ENCODE results near the gene C2CD4A.

C2CD4A gene

DNA sequence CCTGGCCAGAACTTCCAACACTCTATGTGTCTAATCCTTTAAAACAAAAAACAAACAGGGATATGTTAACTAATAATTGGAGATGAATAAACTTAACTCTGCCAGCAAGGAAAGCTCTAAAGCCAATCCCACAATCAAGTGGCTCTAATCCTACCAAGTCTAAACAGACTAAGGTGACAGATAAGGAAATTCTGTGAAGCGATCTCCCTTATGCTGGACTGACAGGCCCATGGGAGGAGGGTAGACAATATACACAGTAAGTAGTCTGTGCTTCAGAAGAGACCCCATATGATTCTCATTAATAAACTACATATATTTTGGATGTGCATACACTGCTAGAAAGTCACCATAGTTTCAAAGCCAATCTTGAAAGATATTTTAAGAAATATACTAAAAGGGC is 16.7 kb upstream of the C2CD4A start:
- H3K9ac ChIP-seq (ENCODE audit: low read depth, low read length), result no peak overlapping the region
- H3K4me1 ChIP-seq (ENCODE audit: insufficient read depth, low read length), result no peaks in the 10 kb centered on the region
- WGBS, result 100% methylated on average over 1 of the region's 1 CpG
- H3K4me3 ChIP-seq (ENCODE audit: low read length), result no peak overlapping the region
- no peaks in the 10 kb centered on the region for H3K27me3 ChIP-seq (ENCODE audit: insufficient read depth, low read length)
- no peaks in the 10 kb centered on the region for H3K36me3 ChIP-seq (ENCODE audit: insufficient read depth, low read length)
- no peak overlapping the region for H3K27ac ChIP-seq (ENCODE audit: low read depth, low read length)
- no peaks in the 10 kb centered on the region for H3K9me3 ChIP-seq (ENCODE audit: insufficient read depth, low read depth, low read length)

DNA sequence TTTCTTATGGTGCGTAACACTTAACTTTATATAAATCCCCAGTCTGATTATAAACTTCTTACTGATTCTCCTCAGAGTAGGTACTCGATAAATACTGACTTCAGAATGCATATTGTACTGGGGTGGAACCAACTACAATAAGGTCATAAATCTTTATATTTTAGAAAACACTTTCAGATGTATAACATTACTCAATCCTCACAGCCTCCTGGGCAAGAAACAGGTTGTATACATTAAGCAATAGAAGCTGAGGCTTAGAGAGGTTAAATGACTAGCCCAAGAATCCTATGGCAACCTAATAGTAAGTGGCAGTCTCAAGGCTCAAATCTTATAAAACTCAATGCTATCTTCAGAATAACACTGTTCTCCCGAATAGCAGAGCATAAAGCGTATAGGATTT is 15.6 kb upstream of the C2CD4A start:
- no peaks in the 10 kb centered on the region for H3K27me3 ChIP-seq (ENCODE audit: insufficient read depth, low read length)
- H3K36me3 ChIP-seq (ENCODE audit: insufficient read depth, low read length), result no peaks in the 10 kb centered on the region
- WGBS, result 93% methylated on average over 4 of the region's 4 CpGs
- no peak overlapping the region for H3K9ac ChIP-seq (ENCODE audit: low read depth, low read length)
- no peaks in the 10 kb centered on the region for H3K9me3 ChIP-seq (ENCODE audit: insufficient read depth, low read depth, low read length)
- H3K4me1 ChIP-seq (ENCODE audit: insufficient read depth, low read length), result no peaks in the 10 kb centered on the region
- H3K27ac ChIP-seq (ENCODE audit: low read depth, low read length), result no peak overlapping the region
- H3K4me3 ChIP-seq (ENCODE audit: low read length), result no peak overlapping the region

DNA sequence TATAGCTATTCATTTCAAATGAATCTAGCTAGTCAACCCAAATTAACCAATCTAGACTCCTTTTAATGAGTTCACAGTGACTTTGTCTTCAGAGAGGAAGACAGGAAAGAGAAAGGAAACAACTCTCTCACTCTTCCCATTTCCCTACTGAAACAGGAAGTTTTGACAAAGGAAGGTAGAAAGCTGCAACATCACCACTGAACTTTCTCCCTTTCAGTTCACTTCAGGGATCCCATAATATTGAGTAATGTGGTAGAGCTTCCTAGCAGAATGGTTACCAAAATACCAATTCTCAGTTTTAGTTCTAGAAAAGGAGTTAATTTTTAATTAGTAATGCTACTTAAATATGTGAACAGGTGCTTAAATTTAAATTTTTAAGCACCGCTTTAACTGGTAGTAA is 14.1 kb upstream of the C2CD4A start:
- no CpG with 5 or more reads among the region's 1 CpG for WGBS
- no peaks in the 10 kb centered on the region for H3K36me3 ChIP-seq (ENCODE audit: insufficient read depth, low read length)
- no peak overlapping the region for H3K9ac ChIP-seq (ENCODE audit: low read depth, low read length)
- H3K9me3 ChIP-seq (ENCODE audit: insufficient read depth, low read depth, low read length), result no peaks in the 10 kb centered on the region
- no peak overlapping the region for H3K27ac ChIP-seq (ENCODE audit: low read depth, low read length)
- no peak overlapping the region for H3K4me3 ChIP-seq (ENCODE audit: low read length)
- no peaks in the 10 kb centered on the region for H3K27me3 ChIP-seq (ENCODE audit: insufficient read depth, low read length)
- H3K4me1 ChIP-seq (ENCODE audit: insufficient read depth, low read length), result no peaks in the 10 kb centered on the region

DNA sequence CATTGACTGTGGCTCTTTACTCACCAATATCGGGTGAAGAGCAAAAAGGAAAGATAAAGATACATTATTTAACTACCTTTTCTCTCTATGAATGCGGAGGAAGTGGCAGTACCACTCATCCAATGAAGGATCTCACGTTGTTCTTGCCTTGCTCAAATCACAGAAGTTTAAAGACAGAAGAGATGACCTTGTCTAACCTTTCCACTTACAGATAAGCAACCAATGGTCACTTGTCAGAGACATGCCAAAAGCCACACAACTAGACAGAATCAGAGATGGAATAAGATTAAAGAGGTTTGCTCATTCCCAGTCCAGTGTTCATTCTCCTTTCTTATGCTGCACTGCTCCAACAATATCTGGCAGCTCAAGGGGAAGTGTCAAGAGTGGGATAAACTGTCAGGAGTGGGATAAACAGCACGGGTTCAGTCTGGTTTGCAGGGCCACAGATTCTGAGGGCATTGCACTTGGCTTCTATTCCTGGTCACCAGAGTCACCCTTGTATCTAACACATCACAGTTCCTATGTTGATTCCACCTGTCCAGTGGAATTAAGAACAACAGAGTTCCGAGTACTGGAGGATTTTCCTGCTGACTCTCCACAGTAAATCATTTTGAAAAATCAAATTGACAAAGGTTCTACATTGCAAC is 13.2 kb upstream of the C2CD4A start:
- no peaks in the 10 kb centered on the region for H3K27me3 ChIP-seq (ENCODE audit: insufficient read depth, low read length)
- 78% methylated on average over 5 of the region's 5 CpGs for WGBS
- H3K4me1 ChIP-seq (ENCODE audit: insufficient read depth, low read length), result no peaks in the 10 kb centered on the region
- H3K9ac ChIP-seq (ENCODE audit: low read depth, low read length), result no peak overlapping the region
- H3K27ac ChIP-seq (ENCODE audit: low read depth, low read length), result no peak overlapping the region
- no peaks in the 10 kb centered on the region for H3K36me3 ChIP-seq (ENCODE audit: insufficient read depth, low read length)
- no peaks in the 10 kb centered on the region for H3K9me3 ChIP-seq (ENCODE audit: insufficient read depth, low read depth, low read length)
- no peak overlapping the region for H3K4me3 ChIP-seq (ENCODE audit: low read length)

DNA sequence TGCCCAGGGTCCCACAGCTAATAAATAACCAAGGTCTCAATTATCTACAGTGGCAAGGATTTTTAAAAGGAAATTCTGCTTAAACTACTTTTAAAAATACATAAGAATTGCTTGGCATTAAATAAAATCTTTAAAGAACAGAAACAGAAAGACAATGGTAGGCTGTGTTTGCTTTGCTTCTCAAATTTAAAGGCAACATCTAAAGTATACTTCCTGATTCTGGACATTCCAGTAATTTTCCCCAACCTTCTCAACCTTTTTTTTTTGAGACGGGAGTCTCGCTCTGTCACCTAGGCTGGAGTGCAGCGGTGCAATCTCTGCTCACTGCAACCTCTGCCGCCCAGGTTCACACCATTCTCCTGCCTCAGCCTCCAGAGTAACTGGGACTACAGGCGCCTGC is 11.8 kb upstream of the C2CD4A start:
- Histone ChIP-seq H3K36me3 (ENCODE audit: insufficient read depth, low read length) (no peaks in the 10 kb centered on the region), H3K9ac (ENCODE audit: low read depth, low read length) (no peak overlapping the region), H3K4me1 (ENCODE audit: insufficient read depth, low read length) (peaks cover 3% of the 10 kb centered on the region; the same call in 1 of the 2 replicates), H3K9me3 (ENCODE audit: insufficient read depth, low read depth, low read length) (no peaks in the 10 kb centered on the region), H3K4me3 (ENCODE audit: low read length) (no peak overlapping the region), H3K27ac (ENCODE audit: low read depth, low read length) (no peak overlapping the region), H3K27me3 (ENCODE audit: insufficient read depth, low read length) (peaks cover 8% of the 10 kb centered on the region)
- WGBS, result 90% methylated on average over 4 of the region's 5 CpGs

DNA sequence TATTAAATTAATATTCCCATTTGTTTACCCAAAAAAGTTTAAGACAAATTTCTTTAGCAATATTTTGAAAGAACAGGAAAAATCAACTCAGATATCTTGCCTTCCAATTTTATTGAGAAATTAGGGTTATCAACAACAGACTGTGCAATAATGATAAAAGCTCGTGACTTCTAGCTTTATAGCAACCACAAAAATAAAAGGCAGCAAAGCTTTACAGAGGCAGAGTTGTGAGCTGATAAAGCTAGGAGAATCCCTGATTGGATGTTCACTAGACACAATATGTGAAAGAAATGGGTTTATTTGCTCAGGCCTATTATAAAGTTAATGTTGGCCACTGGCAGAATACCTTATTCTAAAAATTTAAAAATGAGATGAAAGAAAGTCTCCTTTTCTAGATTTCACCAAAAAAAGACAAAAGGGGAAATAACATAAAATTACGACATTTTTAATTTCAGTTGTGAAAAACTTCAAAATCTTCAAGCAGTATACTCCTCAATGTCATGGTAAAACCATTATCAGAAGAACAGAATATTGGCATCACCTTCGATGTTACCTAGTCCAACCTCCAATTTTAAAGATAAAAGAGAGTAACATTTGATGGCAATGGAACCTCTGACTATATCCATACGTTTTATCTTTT is 9.3 kb upstream of the C2CD4A start:
- Histone ChIP-seq H3K27ac (ENCODE audit: low read depth, low read length) (no peak overlapping the region), H3K9me3 (ENCODE audit: insufficient read depth, low read depth, low read length) (no peaks in the 10 kb centered on the region), H3K27me3 (ENCODE audit: insufficient read depth, low read length) (peaks cover 28% of the 10 kb centered on the region), H3K4me1 (ENCODE audit: insufficient read depth, low read length) (peaks cover 6% of the 10 kb centered on the region; the same call in 1 of the 2 replicates), H3K9ac (ENCODE audit: low read depth, low read length) (no peak overlapping the region), H3K4me3 (ENCODE audit: low read length) (no peak overlapping the region), H3K36me3 (ENCODE audit: insufficient read depth, low read length) (no peaks in the 10 kb centered on the region)
- WGBS, result 96% methylated on average over 3 of the region's 4 CpGs

DNA sequence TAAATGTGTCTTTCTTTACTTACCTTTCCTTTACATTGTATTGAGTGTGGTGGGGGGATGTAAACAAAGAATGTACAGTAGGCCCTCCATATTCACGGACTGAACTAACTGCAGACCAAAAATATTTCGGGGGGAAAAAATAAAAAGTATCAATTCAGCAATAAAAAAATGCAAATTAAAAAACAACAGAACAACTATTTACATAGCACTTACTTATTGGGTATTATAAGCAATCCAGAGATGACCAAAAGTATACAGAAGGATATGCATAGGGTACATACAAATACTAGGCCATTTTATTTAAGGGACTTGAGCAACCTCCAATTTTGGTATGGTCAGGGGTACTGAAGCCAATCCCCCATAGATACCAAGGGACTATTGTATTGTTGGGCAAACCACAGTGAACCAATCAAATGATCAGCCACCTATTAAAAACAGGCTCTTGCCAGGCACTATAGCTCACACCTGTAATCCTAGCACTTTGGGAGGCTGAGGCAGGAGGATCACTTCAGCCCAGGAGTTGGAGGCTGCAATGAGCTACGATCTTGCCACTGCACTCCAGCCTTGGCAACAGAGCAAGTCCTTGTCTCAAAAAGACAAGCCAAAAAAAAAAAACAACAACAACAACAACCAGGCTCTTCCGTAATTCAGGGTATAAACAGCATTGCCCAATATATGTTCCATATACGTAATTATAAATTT is 8.3 kb upstream of the C2CD4A start:
- Histone ChIP-seq H3K9me3 (ENCODE audit: insufficient read depth, low read depth, low read length) (no peaks in the 10 kb centered on the region), H3K9ac (ENCODE audit: low read depth, low read length) (no peak overlapping the region), H3K36me3 (ENCODE audit: insufficient read depth, low read length) (no peaks in the 10 kb centered on the region), H3K4me3 (ENCODE audit: low read length) (no peak overlapping the region), H3K27ac (ENCODE audit: low read depth, low read length) (no peak overlapping the region), H3K27me3 (ENCODE audit: insufficient read depth, low read length) (peaks cover 38% of the 10 kb centered on the region), H3K4me1 (ENCODE audit: insufficient read depth, low read length) (peaks cover 6% of the 10 kb centered on the region; the same call in 1 of the 2 replicates)
- WGBS, result 94% methylated on average over 2 of the region's 5 CpGs

DNA sequence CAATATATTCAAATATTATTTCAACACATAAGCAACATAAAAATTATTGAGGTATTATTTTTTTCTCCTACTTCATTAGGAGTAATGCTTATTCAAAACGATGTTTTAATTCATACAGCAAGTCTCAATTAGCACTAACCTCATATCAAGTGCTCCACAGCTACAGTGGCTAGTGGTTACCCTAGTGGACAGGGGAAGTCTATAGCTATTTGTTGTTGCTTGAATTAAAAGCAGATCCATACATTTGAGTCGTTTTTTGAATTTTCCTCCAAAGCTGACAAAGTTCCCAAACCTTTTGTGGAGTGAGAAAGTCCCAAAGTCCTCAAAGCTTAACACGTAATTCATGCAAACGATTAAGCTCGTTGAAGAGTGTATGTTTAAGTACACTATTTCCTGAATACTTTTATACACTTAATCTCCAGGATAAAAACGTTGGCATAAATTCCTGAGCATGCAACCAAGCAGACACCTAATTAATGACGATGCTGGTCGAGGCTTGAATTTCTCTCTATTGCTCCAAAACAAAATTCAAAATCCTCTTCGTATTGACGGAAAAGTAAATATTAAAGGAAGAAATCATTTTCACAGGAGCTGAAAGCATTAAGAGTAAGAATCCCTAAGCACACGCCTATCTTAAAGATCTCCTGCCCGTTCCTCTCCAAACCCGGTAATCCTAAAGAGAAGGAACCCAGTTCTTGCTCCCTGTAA is 7.5 kb upstream of the C2CD4A start:
- peak overlapping the region; percentile 84 for H3K4me3 ChIP-seq (ENCODE audit: low read length)
- H3K9me3 ChIP-seq (ENCODE audit: insufficient read depth, low read depth, low read length), result no peaks in the 10 kb centered on the region
- no peak overlapping the region for H3K27ac ChIP-seq (ENCODE audit: low read depth, low read length)
- peak overlapping the region; percentile 61 for H3K9ac ChIP-seq (ENCODE audit: low read depth, low read length)
- 28% methylated on average over 7 of the region's 13 CpGs for WGBS
- no peaks in the 10 kb centered on the region for H3K36me3 ChIP-seq (ENCODE audit: insufficient read depth, low read length)
- H3K27me3 ChIP-seq (ENCODE audit: insufficient read depth, low read length), result peaks cover 46% of the 10 kb centered on the region
- peaks cover 6% of the 10 kb centered on the region; the same call in 1 of the 2 replicates for H3K4me1 ChIP-seq (ENCODE audit: insufficient read depth, low read length)

DNA sequence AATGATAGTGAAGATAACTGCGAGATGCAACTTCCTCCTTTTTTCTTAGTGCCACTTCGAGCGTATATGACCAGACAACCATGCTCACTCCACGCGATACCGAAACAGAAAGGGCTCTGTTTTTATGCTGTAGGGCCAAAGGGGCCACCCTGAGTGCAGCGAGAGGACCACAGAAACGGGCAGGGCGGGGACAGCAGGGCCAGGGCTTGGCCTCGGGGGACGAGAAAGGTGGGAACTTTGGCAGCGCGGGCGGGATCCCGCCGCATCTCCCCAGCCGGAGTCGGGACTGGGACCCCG is 7.0 kb upstream of the C2CD4A start:
- no peaks in the 10 kb centered on the region for H3K9me3 ChIP-seq (ENCODE audit: insufficient read depth, low read depth, low read length)
- H3K27me3 ChIP-seq (ENCODE audit: insufficient read depth, low read length), result peaks cover 51% of the 10 kb centered on the region
- peak overlapping the region; percentile 84 for H3K4me3 ChIP-seq (ENCODE audit: low read length)
- peaks cover 6% of the 10 kb centered on the region; the same call in 1 of the 2 replicates for H3K4me1 ChIP-seq (ENCODE audit: insufficient read depth, low read length)
- H3K27ac ChIP-seq (ENCODE audit: low read depth, low read length), result no peak overlapping the region
- peak overlapping the region; percentile 61 for H3K9ac ChIP-seq (ENCODE audit: low read depth, low read length)
- WGBS, result 2% methylated on average over 19 of the region's 19 CpGs
- H3K36me3 ChIP-seq (ENCODE audit: insufficient read depth, low read length), result no peaks in the 10 kb centered on the region

DNA sequence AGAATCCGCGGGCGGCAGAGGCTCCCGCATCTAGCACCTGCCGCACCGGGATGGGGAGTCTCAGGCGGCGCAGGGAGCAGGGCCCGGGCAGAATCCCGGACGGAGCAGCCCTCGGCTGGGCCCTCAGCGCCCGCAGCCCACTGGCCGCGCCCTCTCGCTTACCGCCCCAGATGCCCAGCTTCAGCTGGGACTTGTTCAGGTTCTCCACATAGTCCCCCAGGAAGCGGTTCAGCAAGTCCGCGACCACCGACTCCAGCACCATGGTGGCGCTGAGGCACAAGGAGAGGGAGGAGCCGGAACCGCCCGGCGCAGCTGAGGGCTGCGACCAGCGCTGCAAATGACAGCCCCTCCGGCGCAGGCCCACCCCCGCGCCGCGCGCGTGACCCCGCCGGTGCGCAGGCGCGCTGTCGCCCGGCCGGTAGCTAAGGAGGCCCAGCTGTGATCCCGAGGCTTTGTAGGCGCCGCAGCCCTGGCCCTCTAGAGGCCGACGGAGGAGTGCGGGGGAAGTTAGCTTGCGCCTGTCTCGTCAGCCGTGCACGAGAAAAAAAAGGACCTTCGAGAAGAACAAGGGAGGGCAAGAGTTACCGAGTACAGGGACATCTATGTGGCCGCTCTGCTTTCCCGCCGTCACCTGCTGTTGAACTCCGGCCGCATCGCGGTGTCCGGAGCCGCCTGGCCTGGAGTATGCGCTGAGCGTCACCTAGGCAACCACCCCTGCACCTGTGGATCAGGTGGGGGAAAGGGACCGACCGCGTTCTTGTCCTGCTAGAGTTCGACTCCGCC is 6.5 kb upstream of the C2CD4A start, which contains the start of gene VPS13C:
Gene VPS13C (minus strand): TSS at position 335 of the 783 bp plus-strand sequence. CDS start 73 bp downstream, at position 262.
- under 1% methylated on average over 73 of the region's 73 CpGs for WGBS
- no peak within 1 kb of the TSS for H3K27ac ChIP-seq (ENCODE audit: low read depth, low read length)
- no peaks in the 10 kb centered on the region for H3K9me3 ChIP-seq (ENCODE audit: insufficient read depth, low read depth, low read length)
- peak within 1 kb of the TSS; percentile 61 for H3K9ac ChIP-seq (ENCODE audit: low read depth, low read length)
- H3K27me3 ChIP-seq (ENCODE audit: insufficient read depth, low read length), result peaks cover 57% of the 10 kb centered on the region
- no peaks in the 10 kb centered on the region for H3K36me3 ChIP-seq (ENCODE audit: insufficient read depth, low read length)
- peak within 1 kb of the TSS; percentile 84 for H3K4me3 ChIP-seq (ENCODE audit: low read length)
- peaks cover 6% of the 10 kb centered on the region; the same call in 1 of the 2 replicates for H3K4me1 ChIP-seq (ENCODE audit: insufficient read depth, low read length)

Data from HUES64 (cell line).